Lower leg skin (tissue), 3 donors: ENCODE data around the gene NDUFB1.

Experiments used
- CTCF ChIP-seq, 3 donors: fragments of 450-650 bp; IDR thresholded peaks; one replicate each; pipeline ENCODE4 v1.5.1; 2016; ENCODE audit warnings: antibody characterized with exemption in 3 of 3, mild to moderate bottlenecking in 3 of 3, moderate library complexity in 2 of 3
- POLR2A ChIP-seq, 2 donors: fragments of 450-650 bp; IDR thresholded peaks; one replicate each; pipeline ENCODE4 v1.6.1; 2016 to 2017; ENCODE audit warnings: antibody characterized with exemption in 2 of 2, mild to moderate bottlenecking in 1 of 2, moderate library complexity in 1 of 2

GRCh38 chr14:92106143-92106926, 15.2 kb downstream of the NDUFB1 start, which contains the start of gene ATXN3:
- TF ChIP-seq POLR2A (IDR thresholded peaks at IDR 0.05) (peak in 1 of 2 donors; percentile 26), CTCF (IDR thresholded peaks at IDR 0.05) (peak in 1 of 3 donors; percentile 29)
